ENCODE results near the gene RPS27L.

DNA sequence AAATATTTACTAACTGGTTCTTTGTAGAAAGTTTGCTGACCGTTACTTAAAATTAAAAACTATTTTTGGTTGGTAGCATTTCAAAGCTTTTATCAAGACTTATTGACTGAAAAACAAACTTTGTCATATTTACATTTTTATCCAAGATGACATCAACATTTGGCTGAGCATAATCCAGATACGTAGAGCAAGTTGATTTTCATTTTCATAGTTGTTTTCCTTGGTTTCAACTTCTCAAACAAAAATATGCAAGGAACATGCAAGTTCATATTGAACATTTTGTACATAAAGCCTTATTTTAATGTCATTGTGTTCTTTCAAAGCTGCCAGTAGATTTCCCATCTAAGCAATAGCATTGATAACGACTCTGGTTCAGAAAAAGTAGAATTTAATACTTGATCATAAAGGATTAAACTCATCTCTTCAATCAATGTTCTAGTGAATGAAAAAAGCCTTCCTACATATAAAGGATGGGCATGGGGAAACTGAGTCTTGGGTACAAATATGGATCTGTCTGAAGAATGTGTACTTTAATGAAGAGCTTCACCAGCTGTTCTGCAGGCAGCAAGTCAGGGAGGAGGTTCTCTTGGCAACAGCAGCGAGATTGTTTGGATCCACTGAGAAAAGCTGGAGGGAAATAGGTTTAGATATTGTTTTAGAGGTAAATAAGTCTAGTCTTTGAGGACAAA lies 37.7 kb upstream of the RPS27L start:
- TF ChIP-seq EZH2 (IDR thresholded peaks at IDR 0.05; ENCODE audit: low read depth, unreplicated experiment): no peak
- TF ChIP-seq, protein P1, sequence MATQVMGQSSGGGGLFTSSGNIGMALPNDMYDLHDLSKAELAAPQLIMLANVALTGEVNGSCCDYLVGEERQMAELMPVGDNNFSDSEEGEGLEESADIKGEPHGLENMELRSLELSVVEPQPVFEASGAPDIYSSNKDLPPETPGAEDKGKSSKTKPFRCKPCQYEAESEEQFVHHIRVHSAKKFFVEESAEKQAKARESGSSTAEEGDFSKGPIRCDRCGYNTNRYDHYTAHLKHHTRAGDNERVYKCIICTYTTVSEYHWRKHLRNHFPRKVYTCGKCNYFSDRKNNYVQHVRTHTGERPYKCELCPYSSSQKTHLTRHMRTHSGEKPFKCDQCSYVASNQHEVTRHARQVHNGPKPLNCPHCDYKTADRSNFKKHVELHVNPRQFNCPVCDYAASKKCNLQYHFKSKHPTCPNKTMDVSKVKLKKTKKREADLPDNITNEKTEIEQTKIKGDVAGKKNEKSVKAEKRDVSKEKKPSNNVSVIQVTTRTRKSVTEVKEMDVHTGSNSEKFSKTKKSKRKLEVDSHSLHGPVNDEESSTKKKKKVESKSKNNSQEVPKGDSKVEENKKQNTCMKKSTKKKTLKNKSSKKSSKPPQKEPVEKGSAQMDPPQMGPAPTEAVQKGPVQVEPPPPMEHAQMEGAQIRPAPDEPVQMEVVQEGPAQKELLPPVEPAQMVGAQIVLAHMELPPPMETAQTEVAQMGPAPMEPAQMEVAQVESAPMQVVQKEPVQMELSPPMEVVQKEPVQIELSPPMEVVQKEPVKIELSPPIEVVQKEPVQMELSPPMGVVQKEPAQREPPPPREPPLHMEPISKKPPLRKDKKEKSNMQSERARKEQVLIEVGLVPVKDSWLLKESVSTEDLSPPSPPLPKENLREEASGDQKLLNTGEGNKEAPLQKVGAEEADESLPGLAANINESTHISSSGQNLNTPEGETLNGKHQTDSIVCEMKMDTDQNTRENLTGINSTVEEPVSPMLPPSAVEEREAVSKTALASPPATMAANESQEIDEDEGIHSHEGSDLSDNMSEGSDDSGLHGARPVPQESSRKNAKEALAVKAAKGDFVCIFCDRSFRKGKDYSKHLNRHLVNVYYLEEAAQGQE (IDR thresholded peaks at IDR 0.05; ENCODE audit: unreplicated experiment): no peak
- TF ChIP-seq, protein P2, sequence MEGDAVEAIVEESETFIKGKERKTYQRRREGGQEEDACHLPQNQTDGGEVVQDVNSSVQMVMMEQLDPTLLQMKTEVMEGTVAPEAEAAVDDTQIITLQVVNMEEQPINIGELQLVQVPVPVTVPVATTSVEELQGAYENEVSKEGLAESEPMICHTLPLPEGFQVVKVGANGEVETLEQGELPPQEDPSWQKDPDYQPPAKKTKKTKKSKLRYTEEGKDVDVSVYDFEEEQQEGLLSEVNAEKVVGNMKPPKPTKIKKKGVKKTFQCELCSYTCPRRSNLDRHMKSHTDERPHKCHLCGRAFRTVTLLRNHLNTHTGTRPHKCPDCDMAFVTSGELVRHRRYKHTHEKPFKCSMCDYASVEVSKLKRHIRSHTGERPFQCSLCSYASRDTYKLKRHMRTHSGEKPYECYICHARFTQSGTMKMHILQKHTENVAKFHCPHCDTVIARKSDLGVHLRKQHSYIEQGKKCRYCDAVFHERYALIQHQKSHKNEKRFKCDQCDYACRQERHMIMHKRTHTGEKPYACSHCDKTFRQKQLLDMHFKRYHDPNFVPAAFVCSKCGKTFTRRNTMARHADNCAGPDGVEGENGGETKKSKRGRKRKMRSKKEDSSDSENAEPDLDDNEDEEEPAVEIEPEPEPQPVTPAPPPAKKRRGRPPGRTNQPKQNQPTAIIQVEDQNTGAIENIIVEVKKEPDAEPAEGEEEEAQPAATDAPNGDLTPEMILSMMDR (conservative IDR thresholded peaks at IDR 0.05; ENCODE audit: low read depth in 2 of 2): no peak
- TF ChIP-seq JUNB (IDR thresholded peaks at IDR 0.05; ENCODE audit: unreplicated experiment): no peak
- TF ChIP-seq EZH2phosphoT487 (IDR thresholded peaks at IDR 0.05; ENCODE audit: unreplicated experiment): no peak
- no peak for TF ChIP-seq CREB1 (CRISPR knock-in tag; IDR thresholded peaks at IDR 0.05; ENCODE audit: low read depth)
- TF ChIP-seq POLR2AphosphoS5 (IDR thresholded peaks at IDR 0.05; ENCODE audit: low read depth): no peak
- no peak for TF ChIP-seq NANOG (IDR thresholded peaks at IDR 0.05; ENCODE audit: borderline replicate concordance)
- no peak for TF ChIP-seq STAT1 (IDR thresholded peaks at IDR 0.05; ENCODE audit: unreplicated experiment)
- TF ChIP-seq ZNF114 (CRISPR knock-in tag; IDR thresholded peaks at IDR 0.05): no peak

Measured in GM23338 (cell line).